Activated CD4-positive, alpha-beta T cell treated with anti-CD3 and anti-CD28 coated beads, Interleukin-2, amount 10 ng/mL, durations not matched to agents 7 days and 5 days (primary cell): ENCODE measurements around the gene HCLS1. TPM values are rescaled to one million over a fixed set of nuclear protein-coding genes. Genes with fewer than 3 reads are reported as not detected.

Source experiments
- CTCF ChIA-PET: fragments of 350-600 bp; sonication (Branson Sonifier 250); formaldehyde crosslinking; loops from one replicate; lab custom pipeline; 2021; ENCODE audit warnings: antibody characterized with exemption; lab: Charles Lee
- POLR2A ChIA-PET: fragments of 350-600 bp; sonication (Branson Sonifier 250); formaldehyde crosslinking; loops from one replicate; lab custom pipeline; 2021; ENCODE audit warnings: antibody characterized with exemption; lab: Charles Lee
- DNase-seq: peaks from one replicate; pipeline ENCODE4 v3.0.0-alpha.2; 2020
- H3K27ac Mint-ChIP-seq: one replicate; pipeline ENCODE4 v1.8.0; 2021; ENCODE audit warnings: mild to moderate bottlenecking, moderate library complexity, mixed read lengths
- H3K27me3 Mint-ChIP-seq: one replicate; pipeline ENCODE4 v1.8.0; 2021; ENCODE audit warnings: mixed read lengths
- H3K36me3 Mint-ChIP-seq: one replicate; pipeline ENCODE4 v1.8.0; 2021; ENCODE audit warnings: low read depth, mixed read lengths
- H3K4me1 Mint-ChIP-seq: one replicate; pipeline ENCODE4 v1.8.0; 2021; ENCODE audit warnings: mixed read lengths
- H3K4me3 Mint-ChIP-seq: one replicate; pipeline ENCODE4 v1.8.0; 2021; ENCODE audit warnings: mild to moderate bottlenecking, moderate library complexity, mixed read lengths
- H3K9me3 Mint-ChIP-seq: one replicate; pipeline ENCODE4 v1.8.0; 2021; ENCODE audit warnings: mixed read lengths
- total RNA-seq, 2 experiments: library from RNA; stranded (reverse); gene quantifications; one replicate each; pipeline ENCODE4 v1.2.3, GENCODE V29; 2021

The HCLS1 gene
- total RNA-seq, 2 experiments from 2014 or later: 339 to 350 TPM

- Mint-ChIP-seq H3K27me3 (no peaks in the 10 kb centered on the region), H3K4me3 (no peak overlapping the region), H3K9me3 (peaks cover 6% of the 10 kb centered on the region), H3K4me1 (no peaks in the 10 kb centered on the region), H3K36me3 (peaks cover 53% of the 10 kb centered on the region), H3K27ac (no peak overlapping the region)
- CTCF ChIA-PET: interaction anchor here (0.9 to 1.9 kb wide), 11 partner anchors 8 to 136 kb away, joined by 3 to 7 read pairs (median 3); partner anchors contain the start of genes HCLS1 and POLQ
- POLR2A ChIA-PET: no interaction called here
- DNase-seq: no peak
Observed at GRCh38 chr3:121681792-121682191, 21.1 kb upstream of the HCLS1 start.

DNA sequence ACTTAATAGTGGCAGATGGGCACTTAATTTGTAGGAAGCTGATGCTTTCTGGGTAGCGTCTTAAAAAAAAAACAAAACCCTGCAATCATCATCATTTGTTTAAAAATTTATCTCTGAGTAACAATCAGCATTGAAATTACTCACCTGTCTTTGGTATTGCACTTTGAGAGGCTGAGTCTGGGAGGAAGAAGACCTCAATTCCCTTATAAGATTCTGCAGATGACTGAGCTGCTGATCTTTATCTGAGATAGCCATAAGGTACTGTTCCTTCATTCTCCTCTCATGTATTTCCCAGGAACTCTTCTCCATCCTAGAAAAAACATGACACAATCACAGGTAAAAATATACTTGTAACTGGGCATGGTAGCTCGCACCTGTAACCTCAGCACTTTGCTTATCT, 16.4 kb upstream of the HCLS1 start:
- CTCF ChIA-PET: interaction anchor here (1.1 to 2.8 kb wide), 3 partner anchors 10 to 17 kb away, joined by 3 to 10 read pairs (median 6); partner anchors contain the start of gene HCLS1
- Mint-ChIP-seq H3K27me3 (no peaks in the 10 kb centered on the region), H3K9me3 (no peaks in the 10 kb centered on the region), H3K27ac (no peak overlapping the region), H3K36me3 (peaks cover 62% of the 10 kb centered on the region), H3K4me1 (no peaks in the 10 kb centered on the region), H3K4me3 (no peak overlapping the region)
- no peak for DNase-seq
- POLR2A ChIA-PET: no interaction called here

GRCh38 chr3:121670676-121671075, 10.0 kb upstream of the HCLS1 start:
- ChIA-PET CTCF (interaction anchor here (0.6 to 2.2 kb wide), 4 partner anchors 9 to 123 kb away, joined by 3 to 9 read pairs (median 6); partner anchors contain the start of gene HCLS1), POLR2A (no interaction called here)
- Mint-ChIP-seq H3K4me3 (no peak overlapping the region), H3K4me1 (no peaks in the 10 kb centered on the region), H3K9me3 (no peaks in the 10 kb centered on the region), H3K27me3 (no peaks in the 10 kb centered on the region), H3K27ac (no peak overlapping the region), H3K36me3 (peaks cover 52% of the 10 kb centered on the region)
- no peak for DNase-seq

GRCh38 chr3:121667333-121667732, 6.6 kb upstream of the HCLS1 start:
- Mint-ChIP-seq H3K4me1 (no peaks in the 10 kb centered on the region), H3K27me3 (no peaks in the 10 kb centered on the region), H3K9me3 (no peaks in the 10 kb centered on the region), H3K27ac (no peak overlapping the region), H3K4me3 (no peak overlapping the region), H3K36me3 (peaks cover 56% of the 10 kb centered on the region)
- ChIA-PET POLR2A (no interaction called here), CTCF (interaction anchor here (0.9 to 1.3 kb wide), 3 partner anchors 10 to 13 kb away, joined by 3 to 4 read pairs (median 3); no protein-coding TSS in a partner anchor)
- no peak for DNase-seq

DNA sequence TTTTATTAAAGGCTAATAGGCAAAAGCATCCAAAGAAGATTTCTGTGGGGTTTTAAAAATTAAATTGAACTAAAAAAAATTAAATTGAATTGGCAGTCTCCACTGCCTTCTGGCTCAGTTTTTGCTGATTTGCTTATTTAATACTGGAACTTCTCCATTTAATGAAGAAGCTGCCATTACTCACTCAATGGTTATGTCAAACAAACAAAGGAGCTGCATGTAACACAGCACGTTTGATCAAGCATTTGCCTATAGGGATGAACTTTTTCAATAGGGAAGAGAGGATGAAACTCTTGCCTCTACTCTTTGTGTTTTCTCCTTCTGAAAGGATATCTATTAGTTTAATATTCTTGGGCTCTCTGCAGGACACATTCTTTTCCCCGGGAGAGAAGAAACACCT, 4.8 kb upstream of the HCLS1 start:
- ChIA-PET CTCF (interaction anchor here (1.0 to 1.4 kb wide), 3 partner anchors 9 to 22 kb away, joined by 3 to 7 read pairs (median 3); no protein-coding TSS in a partner anchor), POLR2A (no interaction called here)
- Mint-ChIP-seq H3K4me3 (no peak overlapping the region), H3K27ac (no peak overlapping the region), H3K36me3 (peaks cover 60% of the 10 kb centered on the region), H3K4me1 (peaks cover 12% of the 10 kb centered on the region), H3K9me3 (peaks cover 4% of the 10 kb centered on the region), H3K27me3 (no peaks in the 10 kb centered on the region)
- no peak for DNase-seq

DNA sequence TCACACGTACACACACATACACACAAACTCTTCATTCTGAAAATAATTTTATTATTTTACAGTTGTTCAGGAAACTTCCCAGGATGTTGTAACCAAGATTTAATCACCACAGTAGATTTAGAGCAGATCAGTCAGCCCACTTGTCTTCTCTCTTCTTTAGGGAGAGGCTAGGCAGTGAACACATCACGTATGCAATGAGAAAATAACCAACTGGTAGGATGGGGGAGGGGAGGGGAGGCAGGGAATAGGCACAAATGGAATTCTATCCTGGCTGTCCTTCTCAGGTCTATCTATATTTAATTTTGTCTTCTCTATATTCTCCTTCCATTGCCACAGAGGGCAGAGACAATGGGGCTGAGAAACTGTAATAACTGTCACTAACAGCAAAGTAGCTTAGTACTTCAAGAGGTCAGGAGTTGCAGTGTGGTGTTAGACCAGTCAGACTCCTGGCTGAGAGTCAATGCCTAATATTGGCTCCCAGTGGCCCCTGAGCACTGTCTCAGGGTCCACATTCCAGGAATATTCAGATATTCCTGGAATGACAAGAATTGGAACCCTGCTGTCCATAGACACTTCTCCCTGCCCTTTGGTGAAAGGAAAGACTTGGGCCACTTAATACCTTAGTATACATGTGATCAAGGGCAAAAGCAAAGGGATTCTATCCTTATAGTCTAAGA, 2.6 kb upstream of the HCLS1 start:
- Mint-ChIP-seq H3K9me3 (peaks cover 4% of the 10 kb centered on the region), H3K36me3 (peaks cover 72% of the 10 kb centered on the region), H3K27me3 (no peaks in the 10 kb centered on the region), H3K4me3 (no peak overlapping the region), H3K4me1 (peaks cover 29% of the 10 kb centered on the region), H3K27ac (no peak overlapping the region)
- ChIA-PET POLR2A (no interaction called here), CTCF (interaction anchor here (1.1 to 1.3 kb wide), 3 partner anchors 11 to 112 kb away, joined by 3 read pairs; no protein-coding TSS in a partner anchor)
- DNase-seq: no peak

DNA sequence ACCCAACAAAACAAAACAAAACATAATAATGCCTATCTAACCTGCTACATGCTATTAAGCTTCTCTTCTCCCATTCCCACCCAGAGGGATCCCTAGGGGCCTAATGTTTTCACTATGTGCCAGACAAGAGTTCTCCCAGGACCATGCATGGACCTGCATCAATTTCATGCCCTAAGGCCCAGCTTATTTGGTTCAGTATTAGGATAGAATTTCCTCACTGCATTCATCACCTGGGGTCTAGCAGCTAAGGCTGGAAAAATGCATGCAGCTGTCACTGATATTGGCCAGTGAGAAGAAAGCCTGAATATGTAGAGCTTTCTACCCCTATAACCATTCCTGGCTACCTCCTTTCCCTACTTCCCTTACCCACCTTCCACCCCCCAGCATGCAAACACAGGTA, 2.0 kb upstream of the HCLS1 start:
- DNase-seq: no peak
- no peaks in the 10 kb centered on the region for H3K27me3 Mint-ChIP-seq
- ChIA-PET POLR2A (no interaction called here), CTCF (interaction anchor here (0.9 to 2.2 kb wide), 6 partner anchors 7 to 112 kb away, joined by 3 to 9 read pairs (median 3); no protein-coding TSS in a partner anchor)
- no peak overlapping the region for H3K27ac Mint-ChIP-seq
- H3K4me3 Mint-ChIP-seq: no peak overlapping the region
- H3K36me3 Mint-ChIP-seq: peaks cover 75% of the 10 kb centered on the region
- H3K4me1 Mint-ChIP-seq: peaks cover 35% of the 10 kb centered on the region
- peaks cover 4% of the 10 kb centered on the region for H3K9me3 Mint-ChIP-seq

DNA sequence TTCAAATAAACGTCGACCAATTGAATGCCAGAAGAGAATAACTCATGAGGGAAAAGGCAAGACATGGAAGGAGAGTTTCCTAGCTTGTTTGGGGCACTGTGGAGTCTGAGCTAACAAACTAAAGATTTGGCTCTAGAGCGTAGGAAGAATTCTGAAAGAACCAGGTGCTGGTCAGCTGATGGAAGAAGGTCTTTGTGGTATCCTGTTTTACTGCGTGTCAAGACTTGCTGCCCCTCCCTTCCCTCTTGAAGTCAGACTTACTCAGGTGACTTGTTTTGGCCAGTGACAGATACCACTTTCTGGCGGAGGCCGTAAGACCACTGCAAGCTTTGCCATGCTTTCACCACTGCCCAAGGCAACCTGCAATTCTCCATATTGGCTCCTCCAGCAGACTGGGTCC, 673 bp upstream of the HCLS1 start:
- no peak for DNase-seq
- Mint-ChIP-seq H3K36me3 (peaks cover 81% of the 10 kb centered on the region), H3K4me1 (peaks cover 47% of the 10 kb centered on the region)

GRCh38 chr3:121659586-121659985, 1.1 kb downstream of the HCLS1 start:
- peaks cover 4% of the 10 kb centered on the region for H3K9me3 Mint-ChIP-seq
- no peaks in the 10 kb centered on the region for H3K27me3 Mint-ChIP-seq
- ChIA-PET CTCF (interaction anchor here (0.6 to 2.3 kb wide), 4 partner anchors 9 to 65 kb away, joined by 3 to 10 read pairs (median 3); no protein-coding TSS in a partner anchor), POLR2A (interaction anchor here (0.6 kb wide), 1 partner anchor 85 kb away, joined by 3 read pairs; no protein-coding TSS in a partner anchor)
- no peak for DNase-seq
- peak overlapping the region; percentile 99 for H3K27ac Mint-ChIP-seq
- H3K4me1 Mint-ChIP-seq: peaks cover 58% of the 10 kb centered on the region
- H3K4me3 Mint-ChIP-seq: peak overlapping the region; percentile 86
- H3K36me3 Mint-ChIP-seq: peaks cover 84% of the 10 kb centered on the region

More for the DNA sequence above, 673 bp upstream of the HCLS1 start:
- H3K9me3 Mint-ChIP-seq: peaks cover 4% of the 10 kb centered on the region
- peak overlapping the region; percentile 99 for H3K27ac Mint-ChIP-seq
- H3K4me3 Mint-ChIP-seq: peak overlapping the region; percentile 86
- ChIA-PET POLR2A (interaction anchor here (0.6 to 1.0 kb wide), 3 partner anchors 29 to 405 kb away, joined by 3 to 5 read pairs (median 3); partner anchors contain the start of gene POLQ), CTCF (interaction anchor here (0.6 to 2.3 kb wide), 9 partner anchors 8 to 119 kb away, joined by 3 to 10 read pairs (median 3); no protein-coding TSS in a partner anchor)
- H3K27me3 Mint-ChIP-seq: no peaks in the 10 kb centered on the region

GRCh38 chr3:121658716-121659435, 1.8 kb downstream of the HCLS1 start:
- CTCF ChIA-PET: interaction anchor here (0.5 to 2.3 kb wide), 2 partner anchors 20 to 59 kb away, joined by 4 to 10 read pairs; no protein-coding TSS in a partner anchor
- DNase-seq: no peak
- peaks cover 4% of the 10 kb centered on the region for H3K9me3 Mint-ChIP-seq
- POLR2A ChIA-PET: interaction anchor here (0.6 kb wide), 1 partner anchor 86 kb away, joined by 3 read pairs; no protein-coding TSS in a partner anchor
- H3K36me3 Mint-ChIP-seq: peaks cover 82% of the 10 kb centered on the region
- peak overlapping the region; percentile 86 for H3K4me3 Mint-ChIP-seq
- no peaks in the 10 kb centered on the region for H3K27me3 Mint-ChIP-seq
- H3K27ac Mint-ChIP-seq: peak overlapping the region; percentile 99
- peaks cover 64% of the 10 kb centered on the region for H3K4me1 Mint-ChIP-seq

- H3K27me3 Mint-ChIP-seq: no peaks in the 10 kb centered on the region
- ChIA-PET POLR2A (interaction anchor here (1.0 kb wide), 1 partner anchor 94 kb away, joined by 3 read pairs; no protein-coding TSS in a partner anchor), CTCF (interaction anchor here (0.7 to 1.1 kb wide), 2 partner anchors 13 to 17 kb away, joined by 3 read pairs; no protein-coding TSS in a partner anchor)
- H3K27ac Mint-ChIP-seq: peak overlapping the region; percentile 73
- H3K4me1 Mint-ChIP-seq: peaks cover 79% of the 10 kb centered on the region
- H3K9me3 Mint-ChIP-seq: peaks cover 3% of the 10 kb centered on the region
- peak; percentile 15 for DNase-seq
- H3K36me3 Mint-ChIP-seq: peaks cover 91% of the 10 kb centered on the region
- peak overlapping the region; percentile 10 for H3K4me3 Mint-ChIP-seq
Observed at GRCh38 chr3:121654493-121655385, 6.0 kb downstream of the HCLS1 start.
